Endothelial cell (in vitro differentiated cells): ENCODE data around the gene GAS6. TPM values are rescaled to one million over a fixed set of nuclear protein-coding genes. Genes with fewer than 3 reads are reported as not detected.

Experiments used
- DNase-seq: peaks from one replicate; pipeline ENCODE4 v3.0.0; 2021; ENCODE audit warnings: low spot score
- H3K27ac Mint-ChIP-seq: one replicate; pipeline ENCODE4 v1.8.0; 2021; ENCODE audit warnings: mixed read lengths, inconsistent platforms; ENCODE audit not compliant: unreplicated experiment
- H3K27me3 Mint-ChIP-seq: one replicate; pipeline ENCODE4 v1.8.0; 2021; ENCODE audit warnings: mild to moderate bottlenecking, moderate library complexity, mixed read lengths, inconsistent platforms; ENCODE audit not compliant: unreplicated experiment
- H3K36me3 Mint-ChIP-seq: one replicate; pipeline ENCODE4 v1.8.0; 2021; ENCODE audit warnings: mild to moderate bottlenecking, low read depth, mixed read lengths, inconsistent platforms; ENCODE audit not compliant: unreplicated experiment
- H3K4me1 Mint-ChIP-seq: one replicate; pipeline ENCODE4 v1.8.0; 2021; ENCODE audit warnings: mild to moderate bottlenecking, mixed read lengths, inconsistent platforms; ENCODE audit not compliant: unreplicated experiment
- H3K4me3 Mint-ChIP-seq: one replicate; pipeline ENCODE4 v1.8.0; 2021; ENCODE audit warnings: mild to moderate bottlenecking, mixed read lengths, inconsistent platforms; ENCODE audit not compliant: unreplicated experiment
- H3K9me3 Mint-ChIP-seq: one replicate; pipeline ENCODE4 v1.8.0; 2021; ENCODE audit warnings: mixed read lengths, inconsistent platforms; ENCODE audit not compliant: unreplicated experiment
- CTCF ChIP-seq: fragments of 200-600 bp; sonication (generic); IDR thresholded peaks from one replicate; pipeline ENCODE4 v1.5.0; 2021; ENCODE audit warnings: antibody characterized with exemption; ENCODE audit not compliant: unreplicated experiment
- total RNA-seq: library from RNA; stranded (reverse); fragmentation: NEBNext Ultra II Directional; extraction: Animal tissue kit (Norgen Biotek cat#: 25700); gene quantifications from one replicate; pipeline ENCODE4 v1.2.1, GENCODE V29; 2021; ENCODE audit not compliant: unreplicated experiment

The GAS6 gene
- total RNA-seq, 1 donor from 2014 or later: 19.8 TPM

- peaks cover 7% of the 10 kb centered on the region for H3K27me3 Mint-ChIP-seq
- no peak overlapping the region for H3K4me3 Mint-ChIP-seq
- H3K27ac Mint-ChIP-seq: no peak overlapping the region
- DNase-seq: no peak
- no peaks in the 10 kb centered on the region for H3K9me3 Mint-ChIP-seq
- H3K4me1 Mint-ChIP-seq: peaks cover 21% of the 10 kb centered on the region
- H3K36me3 Mint-ChIP-seq: no peaks in the 10 kb centered on the region
- TF ChIP-seq CTCF: no peak
Measured at GRCh38 chr13:113852536-113853517, 11.0 kb downstream of the GAS6 start.

GRCh38 chr13:113851826-113852535 lies 11.9 kb downstream of the GAS6 start:
- H3K27ac Mint-ChIP-seq: no peak overlapping the region
- no peak overlapping the region for H3K4me3 Mint-ChIP-seq
- DNase-seq: no peak

DNA sequence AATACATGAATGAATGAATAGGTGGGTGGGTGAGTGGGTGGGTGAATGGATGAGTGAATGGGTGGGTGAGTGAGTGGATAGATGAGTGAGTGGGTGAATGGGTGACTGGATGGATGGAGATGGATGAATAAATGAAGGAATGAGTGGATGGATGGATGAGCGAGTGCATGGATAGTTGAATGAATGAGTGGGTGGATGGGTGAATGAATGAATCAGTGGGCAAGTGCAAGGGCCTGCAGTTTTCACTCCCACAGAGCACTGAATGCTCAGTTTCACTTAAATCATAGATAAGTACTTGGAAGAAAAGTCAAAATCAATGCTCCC lies 12.4 kb downstream of the GAS6 start:
- Mint-ChIP-seq H3K9me3 (no peaks in the 10 kb centered on the region), H3K4me3 (no peak overlapping the region), H3K4me1 (peaks cover 21% of the 10 kb centered on the region), H3K27me3 (peaks cover 7% of the 10 kb centered on the region), H3K36me3 (no peaks in the 10 kb centered on the region), H3K27ac (no peak overlapping the region)
- DNase-seq: no peak
- TF ChIP-seq CTCF: no peak

More at GRCh38 chr13:113851826-113852535, 11.9 kb downstream of the GAS6 start:
- TF ChIP-seq CTCF: no peak
- H3K27me3 Mint-ChIP-seq: peaks cover 7% of the 10 kb centered on the region
- H3K36me3 Mint-ChIP-seq: no peaks in the 10 kb centered on the region
- H3K4me1 Mint-ChIP-seq: peaks cover 21% of the 10 kb centered on the region
- no peaks in the 10 kb centered on the region for H3K9me3 Mint-ChIP-seq

DNA sequence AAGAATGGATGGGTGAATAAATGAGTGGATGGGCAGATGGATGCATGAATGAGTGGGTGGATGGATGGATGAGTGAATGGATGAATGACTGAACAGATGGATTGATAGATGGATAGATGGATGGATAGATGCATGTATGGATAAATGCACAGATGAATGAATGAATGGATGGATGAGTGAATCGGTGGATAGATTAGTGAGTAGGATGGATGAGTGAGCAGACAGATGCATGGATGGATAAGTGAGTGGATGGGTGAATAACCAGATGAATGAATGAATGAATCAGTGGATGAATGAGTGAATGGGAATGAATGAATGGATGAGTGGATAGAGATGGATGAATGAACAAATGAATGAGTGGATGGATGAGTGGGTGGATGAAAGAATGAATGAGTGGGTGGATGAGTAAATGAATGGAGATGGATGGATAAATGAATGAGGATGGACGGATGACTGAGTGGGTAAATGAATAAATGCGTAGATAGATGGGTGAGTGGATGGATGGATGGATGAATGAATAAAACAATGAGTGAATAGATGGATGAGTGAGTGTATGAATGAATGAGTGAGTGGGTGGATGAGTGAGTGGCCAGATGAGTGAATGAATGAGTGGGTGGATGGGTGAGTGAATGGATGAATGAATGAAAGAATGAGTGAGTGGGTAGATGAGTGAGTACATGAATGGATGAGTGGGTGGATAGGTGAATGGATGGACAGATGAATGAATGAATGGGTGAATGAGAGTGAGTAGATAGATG lies 13.0 kb downstream of the GAS6 start:
- Mint-ChIP-seq H3K36me3 (no peaks in the 10 kb centered on the region), H3K27ac (no peak overlapping the region), H3K4me1 (peaks cover 21% of the 10 kb centered on the region), H3K9me3 (no peaks in the 10 kb centered on the region), H3K4me3 (no peak overlapping the region), H3K27me3 (peaks cover 7% of the 10 kb centered on the region)
- no peak for DNase-seq
- no peak for TF ChIP-seq CTCF
